ENCODE data around the gene GNB1L.
"Not testable (repeated sequence)": the region's sequence is repeated elsewhere in the genome, so short reads cannot be mapped to it uniquely, and the experiment has no call there.

The GNB1L gene

DNA sequence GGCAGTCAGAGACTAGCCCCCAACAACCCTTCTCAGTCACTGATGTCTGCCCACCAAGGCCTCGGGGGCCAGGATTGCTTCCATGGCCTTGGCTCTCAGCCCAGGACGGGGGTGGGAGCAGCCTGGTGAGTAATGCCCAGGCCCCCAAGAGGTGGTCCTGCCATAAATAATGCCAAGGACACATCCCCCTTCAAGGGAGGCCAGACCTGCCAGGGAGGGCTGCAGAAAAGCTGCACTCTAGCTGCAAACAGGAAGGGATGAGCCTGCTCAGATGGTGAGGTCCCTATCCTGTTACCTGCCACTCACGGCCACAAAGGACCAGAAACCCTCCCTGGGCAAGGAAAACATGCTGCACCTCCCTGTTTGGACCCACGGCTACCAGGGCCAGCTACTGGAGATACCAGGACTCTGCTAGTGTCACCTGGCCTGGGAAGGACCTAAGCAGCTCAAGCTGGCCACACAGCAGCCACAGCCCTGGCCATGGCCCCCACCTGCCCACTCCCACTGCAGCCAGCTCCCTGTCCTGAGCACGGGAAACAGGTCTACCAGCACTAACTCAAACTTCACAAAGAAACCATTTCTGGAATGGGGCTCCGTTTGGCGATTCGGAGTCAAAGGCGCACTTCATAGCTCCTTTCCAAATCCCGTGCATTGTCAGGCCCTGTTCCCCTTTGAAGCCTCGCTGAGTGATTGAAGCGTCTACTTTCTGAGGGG is 12.1 kb downstream of the GNB1L start:
- DNase-seq, result no peak

DNA sequence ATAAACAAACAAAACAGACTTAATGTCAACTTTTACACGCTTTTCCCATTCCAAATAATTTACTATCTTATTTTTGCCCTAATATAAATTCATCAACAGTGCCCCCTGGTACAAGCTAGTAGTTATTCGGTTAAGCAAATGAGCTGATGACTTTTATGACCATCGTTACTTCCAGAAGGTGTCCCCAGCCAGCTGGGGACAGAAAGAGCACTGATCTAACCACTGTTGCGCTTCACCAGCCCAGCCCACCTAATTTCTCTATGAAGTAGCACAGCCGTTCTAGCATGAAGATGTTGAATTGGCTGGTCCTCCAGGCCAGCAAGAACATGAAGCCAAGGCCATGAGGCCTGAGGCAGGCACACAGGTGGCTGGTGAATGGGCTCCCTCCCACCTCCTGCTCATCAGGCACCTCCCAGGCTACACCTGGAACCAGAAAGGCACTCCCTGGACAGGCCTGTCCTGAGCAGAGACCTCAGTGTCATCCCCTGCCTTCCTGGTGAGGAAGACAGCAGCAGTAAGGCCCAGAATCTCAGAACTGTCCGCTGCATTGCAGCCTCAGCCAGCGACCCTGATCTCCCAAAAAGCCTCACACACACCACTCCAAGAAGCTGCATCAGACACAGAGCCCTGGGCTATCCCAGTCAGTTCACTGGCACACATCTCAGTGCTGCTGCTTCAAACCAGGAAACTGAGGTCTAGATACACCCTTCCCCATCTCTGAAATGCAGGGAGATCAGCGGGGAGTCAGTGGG is 12.9 kb downstream of the GNB1L start:
- DNase-seq, result no peak

DNA sequence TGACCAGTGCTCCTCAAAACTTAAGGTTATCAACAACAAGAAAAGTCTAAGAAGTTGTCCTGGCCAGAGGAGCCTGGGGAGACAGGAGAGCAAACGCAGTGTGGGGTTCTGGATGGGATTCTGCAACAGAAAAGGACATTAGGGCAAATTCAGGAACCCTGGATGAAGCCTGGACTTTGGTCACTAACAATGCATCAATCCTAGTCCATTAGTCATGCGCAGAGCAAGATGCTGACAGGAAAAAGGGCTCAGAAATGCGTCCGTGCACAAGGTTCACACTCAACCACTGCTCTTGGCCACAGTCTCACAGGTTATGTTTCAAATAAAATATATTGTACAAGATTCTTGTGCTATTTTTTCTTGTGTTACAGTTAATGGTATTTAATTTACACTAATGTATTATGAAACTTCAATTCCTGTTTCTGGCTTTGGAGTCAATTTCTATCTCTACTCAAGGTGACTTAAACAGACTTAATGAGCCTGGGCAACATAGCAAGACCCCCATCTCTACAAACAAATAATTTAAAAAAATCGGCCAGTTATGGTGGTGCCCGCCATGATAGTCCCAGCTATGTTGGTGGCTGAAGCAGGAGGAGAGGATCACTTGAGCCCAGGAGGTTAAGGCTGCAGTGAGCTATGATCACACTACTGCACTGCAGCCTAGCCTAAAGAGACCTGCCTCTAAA is 13.6 kb downstream of the GNB1L start:
- DNase-seq, result no peak

DNA sequence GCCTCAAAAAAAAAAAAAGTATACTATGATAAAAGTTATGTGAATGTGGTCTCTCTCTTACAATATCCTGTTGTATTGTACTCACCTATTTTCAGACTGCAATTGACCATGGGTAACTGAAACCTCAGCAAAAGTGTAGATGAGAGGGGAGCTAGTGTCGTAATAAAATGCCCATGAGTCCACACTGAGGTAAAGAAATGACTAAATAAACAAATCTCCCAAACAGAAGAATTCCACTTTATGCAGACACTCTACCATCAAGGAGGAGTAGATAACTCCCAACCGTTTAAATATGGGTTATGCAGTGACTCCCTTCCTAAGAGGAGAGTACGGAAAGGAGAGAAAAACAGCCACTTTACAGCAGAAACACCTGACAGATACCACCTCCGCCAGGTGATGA is 14.6 kb downstream of the GNB1L start:
- DNase-seq, result no peak

DNA sequence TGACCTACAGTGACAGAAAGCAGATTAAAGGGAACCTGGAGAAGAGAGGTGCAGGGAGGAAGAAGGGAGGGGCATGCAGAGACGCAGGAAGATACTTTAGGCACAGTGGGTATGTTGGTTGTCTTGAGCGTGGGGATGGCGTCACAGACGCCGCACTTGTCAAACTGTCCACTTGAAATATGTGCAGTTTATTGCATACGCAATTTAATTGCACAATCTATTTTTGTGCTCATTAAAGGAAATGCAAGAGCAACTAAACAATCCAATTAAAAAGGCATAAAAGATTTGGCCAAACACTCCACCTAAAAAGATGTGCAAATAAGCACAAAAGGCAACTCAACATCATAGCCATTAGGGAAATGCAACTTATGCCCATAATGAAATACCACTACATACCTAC is 16.8 kb downstream of the GNB1L start:
- DNase-seq, result no peak

DNA sequence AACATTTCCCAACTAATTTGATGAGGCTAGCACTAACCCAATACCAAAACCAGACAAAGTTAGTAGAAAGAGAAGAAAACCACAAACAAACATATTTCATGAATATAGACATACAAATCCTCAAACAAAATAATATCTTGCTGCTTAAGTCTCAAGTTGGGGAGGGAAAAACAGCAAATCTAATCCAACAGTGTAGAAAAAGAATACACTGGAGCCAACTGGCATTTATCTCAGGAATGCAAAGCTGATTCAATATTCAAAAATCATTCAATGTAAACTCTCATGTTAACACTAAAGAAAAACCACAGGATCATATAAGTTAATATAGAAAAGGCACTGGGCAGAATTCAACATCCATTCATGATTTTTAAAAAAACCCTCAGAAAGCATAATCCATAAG is 18.2 kb downstream of the GNB1L start:
- DNase-seq, result no peak

DNA sequence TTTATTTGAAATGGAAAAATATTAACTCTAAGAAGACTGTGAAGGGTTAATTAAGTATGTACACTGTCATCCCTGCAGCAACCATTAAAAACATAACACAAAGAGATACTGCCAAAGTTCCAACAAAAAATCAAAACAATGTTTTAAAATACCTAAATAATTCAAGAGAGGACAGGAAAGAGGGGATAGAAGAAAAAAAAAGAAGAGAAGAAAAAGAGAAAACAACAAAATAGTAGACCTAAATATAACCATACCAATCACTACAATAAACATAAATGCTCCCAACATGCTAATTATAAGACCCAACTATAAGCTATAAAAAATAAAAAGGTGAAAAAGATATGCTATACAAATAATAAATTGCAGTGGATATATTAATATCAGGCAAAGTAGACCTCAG is 20.1 kb downstream of the GNB1L start:
- DNase-seq, result no peak

DNA sequence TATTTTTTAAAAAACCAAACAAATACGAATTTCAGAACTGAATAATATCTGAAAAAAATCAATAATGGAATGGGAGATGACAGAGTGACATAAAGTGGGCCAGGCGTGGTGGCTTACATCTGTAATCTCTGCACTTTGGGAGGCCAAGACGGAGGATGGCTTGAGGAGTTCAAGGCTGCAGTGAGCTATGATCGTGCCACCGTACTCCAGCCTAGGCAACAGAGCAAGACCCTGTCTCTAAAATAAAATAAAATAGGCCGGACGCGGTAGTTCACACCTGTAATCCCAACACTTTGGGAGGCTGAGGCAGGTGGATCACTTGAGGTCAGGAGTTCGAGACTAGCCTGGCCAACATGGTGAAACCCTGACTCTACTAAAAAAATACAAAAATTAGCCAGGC is 21.3 kb downstream of the GNB1L start:
- DNase-seq, result not testable (repeated sequence)

DNA sequence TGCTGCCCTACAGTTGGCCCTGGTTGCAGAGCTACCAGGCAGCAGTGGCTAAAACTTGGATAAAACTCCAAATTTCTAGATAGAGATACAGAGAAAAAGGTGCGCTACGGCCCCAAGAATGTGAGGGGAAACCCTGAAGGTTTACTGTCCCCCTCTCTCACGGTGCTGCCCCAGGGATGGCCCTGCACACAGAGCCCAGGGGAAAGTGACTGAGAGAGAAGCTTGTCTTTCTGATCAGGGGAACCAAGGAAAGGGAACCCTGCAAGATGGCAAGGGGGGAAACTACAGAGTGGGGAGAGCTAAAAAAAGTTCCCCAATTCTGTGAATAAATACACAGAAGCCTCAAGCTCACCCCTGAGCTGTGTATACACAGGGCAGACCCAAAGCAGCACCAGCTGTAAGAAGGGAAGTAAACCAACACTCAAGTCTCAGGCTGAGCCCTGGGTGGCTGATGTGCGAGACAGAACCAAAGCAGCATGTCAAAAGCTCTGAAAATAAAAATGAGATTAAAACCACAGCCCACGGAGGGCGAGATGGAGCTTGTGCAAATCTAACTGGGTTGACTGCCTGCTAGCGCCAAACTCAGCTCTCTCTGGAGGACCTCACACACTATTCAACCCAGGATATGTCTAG is 22.1 kb downstream of the GNB1L start:
- no peak for DNase-seq

DNA sequence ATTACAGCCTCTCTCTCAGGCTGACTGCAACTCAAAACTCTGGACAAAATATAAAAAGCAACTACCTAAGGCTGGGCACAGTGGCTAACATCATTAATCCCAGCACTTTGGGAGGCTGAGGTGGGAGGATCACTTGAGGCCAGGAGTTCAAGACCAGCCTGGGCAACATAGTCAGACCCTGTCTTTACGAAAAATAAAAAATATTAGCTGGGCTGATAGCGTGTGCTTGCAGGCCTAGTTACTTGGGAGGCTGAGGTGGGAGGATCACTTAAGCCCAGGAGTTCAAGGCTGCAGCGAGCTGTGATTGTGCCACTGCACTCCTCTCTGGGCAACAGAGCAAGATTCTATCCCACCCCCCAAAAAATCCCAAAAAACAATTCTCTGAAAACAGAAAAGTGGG is 22.7 kb downstream of the GNB1L start:
- not testable (repeated sequence) for DNase-seq

DNA sequence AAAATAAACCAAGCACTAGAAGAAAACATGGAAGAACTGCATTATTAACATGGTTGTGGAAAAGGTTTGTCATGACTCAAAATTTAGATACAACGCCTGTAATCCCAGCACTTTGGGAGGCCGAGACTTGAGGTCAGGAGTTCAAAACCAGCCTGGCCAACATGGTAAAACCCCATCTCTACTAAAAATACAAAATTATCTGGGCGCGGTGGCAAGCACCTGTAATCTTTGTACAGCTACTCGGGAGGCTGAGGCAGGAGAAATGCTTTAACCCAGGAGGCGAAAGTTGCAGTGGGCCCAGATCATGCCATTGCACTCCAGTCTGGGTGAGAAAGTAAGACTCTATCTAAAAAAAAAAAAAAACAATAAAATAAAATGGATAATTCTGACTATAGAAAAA is 23.7 kb downstream of the GNB1L start:
- DNase-seq, result no peak

DNA sequence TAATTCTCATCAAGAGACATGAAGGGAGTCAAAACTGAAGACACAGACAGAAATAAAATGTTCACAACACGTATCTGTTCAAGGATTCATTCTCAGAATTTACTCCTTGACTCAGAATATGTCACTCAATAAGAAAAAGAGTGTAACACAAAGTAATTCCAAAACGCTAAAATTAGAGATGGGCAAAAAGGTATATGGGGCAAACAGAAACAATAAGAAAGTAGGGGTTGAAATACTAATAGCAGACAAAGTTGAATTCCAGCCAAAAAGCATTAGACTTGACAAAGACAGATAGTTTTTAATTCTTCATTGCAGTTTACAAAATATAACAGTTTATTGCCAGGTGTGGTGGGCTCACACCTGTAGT is 26.7 kb downstream of the GNB1L start:
- no peak for DNase-seq

DNA sequence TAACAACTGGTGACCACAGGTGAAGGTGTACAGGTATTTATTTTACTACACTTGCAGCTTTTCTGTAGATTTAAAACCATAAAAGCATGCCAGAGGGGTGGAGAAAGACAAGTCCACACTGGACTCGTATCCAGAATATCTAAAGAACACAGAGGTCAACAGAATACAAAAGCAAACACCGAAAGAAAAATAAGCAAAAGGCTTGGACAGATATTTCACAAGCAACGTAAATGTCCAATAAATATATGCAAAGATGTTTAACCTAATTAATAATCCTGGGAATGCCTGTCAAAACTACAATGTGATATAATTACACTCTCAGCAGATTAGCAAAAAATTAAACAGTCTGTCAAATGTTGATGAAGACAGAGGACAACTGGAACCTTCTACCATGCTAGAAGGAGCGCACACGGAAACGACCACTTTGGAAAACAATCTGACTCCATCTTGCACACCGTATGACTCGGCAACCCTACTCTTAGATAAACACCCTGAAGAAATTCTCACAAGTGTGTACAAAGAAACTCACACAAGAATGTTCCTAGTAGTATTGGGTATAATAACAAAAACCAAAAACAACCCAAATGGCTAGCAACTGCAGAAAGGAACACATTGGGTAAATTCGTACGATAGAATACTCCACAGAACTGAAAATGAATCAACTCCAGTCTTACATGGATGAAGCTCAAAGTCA is 27.2 kb downstream of the GNB1L start:
- DNase-seq, result no peak

DNA sequence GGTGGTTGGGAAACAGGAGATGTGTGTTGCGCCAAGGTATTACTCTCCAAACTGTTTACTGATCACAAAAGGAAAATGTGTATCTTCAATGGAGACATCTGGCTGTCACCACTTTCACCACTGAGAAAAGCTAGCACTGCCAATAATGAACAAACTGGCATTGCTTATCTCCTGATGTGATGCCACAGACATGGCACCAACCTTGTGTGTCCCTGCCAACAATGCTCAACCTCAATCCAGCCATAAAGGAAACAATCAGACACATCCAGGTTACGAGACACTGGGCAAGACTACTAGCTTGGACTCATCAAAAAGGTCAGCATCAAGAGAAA is 28.1 kb downstream of the GNB1L start:
- DNase-seq, result no peak

DNA sequence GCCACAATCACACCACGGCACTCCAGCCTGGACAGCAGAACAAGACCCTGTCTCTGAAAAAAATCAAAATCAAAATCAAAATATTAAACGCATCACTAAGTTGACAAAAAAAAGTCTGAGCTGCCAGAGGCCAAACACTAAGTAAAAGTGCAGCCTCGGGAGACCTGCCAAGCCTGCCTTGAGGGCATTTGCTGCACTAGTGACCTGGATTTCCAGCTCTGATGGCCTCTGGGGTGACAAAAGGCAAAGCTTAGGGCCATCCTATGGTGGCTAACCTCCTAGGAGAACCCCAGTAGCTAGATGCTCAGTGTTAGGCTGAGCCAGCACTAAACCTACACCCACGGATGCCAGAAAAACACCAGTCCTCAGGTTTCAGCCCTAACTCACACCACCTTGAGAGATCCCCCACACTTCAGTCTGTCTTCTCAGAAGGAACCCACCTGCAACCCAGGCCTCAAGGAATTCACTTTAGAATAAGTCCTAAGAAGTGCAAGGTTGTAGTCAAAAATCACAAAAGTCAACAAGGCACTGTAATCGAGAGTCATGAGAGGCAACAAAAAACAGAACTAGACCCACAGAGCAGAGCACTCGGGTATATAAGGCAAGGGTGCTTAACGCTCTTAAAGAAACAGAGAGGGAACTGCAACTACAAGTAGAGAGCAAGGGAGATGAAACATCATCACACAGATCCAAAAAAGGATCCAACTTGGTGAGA is 28.6 kb downstream of the GNB1L start:
- DNase-seq, result no peak

DNA sequence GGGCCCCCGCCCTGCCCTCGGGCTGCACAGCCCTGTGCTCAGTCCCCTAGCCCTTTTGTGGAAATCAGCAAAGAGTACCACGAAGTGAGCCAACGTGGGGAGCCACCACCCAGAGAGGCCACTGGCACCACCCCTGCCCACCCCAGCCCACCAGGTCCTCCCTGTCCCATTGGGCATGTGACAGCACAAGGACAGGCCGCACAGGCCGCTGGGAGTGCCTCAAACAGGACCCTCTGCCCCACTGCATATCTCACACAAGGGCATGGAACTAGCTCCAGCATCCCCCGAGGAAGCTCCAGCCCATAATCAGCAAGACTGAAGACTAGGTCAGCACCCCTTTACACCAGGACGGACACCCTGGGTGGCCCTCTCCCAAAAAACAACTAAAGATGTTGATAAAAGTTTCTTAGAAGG is 29.7 kb downstream of the GNB1L start:
- DNase-seq, result no peak

DNA sequence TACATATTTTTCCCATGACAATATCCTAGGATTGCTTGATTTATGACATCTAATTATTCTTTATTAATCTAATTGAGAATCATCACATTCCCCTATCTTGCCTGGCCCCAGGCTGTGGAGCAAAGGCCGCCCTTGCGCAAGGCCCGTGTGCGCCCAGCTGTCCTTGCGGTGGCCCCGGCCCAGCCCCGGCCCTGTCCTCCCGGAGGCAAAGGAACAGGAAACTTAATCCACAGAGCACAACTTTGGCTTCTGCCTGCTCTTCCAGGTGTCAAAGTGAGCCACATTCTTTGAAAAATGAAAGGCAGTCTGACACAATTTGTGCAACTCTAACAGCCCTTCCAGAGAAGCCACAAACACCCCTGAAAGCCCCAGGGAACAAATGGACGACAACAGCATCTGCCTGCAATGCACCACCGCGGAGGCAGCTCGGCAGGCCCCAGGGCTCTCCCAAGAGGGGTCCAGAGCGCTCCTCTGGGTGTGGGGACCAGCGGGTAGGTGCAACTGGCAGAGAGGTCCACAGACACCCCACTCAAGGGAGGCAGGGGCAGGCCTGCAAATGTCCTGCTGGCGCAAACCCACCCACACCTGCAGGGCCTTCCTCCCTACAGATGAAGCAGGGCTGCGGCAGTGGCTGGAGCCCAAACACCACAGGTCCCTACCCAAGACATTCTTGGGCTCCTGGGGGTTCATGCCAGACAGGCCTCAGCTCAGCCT is 30.3 kb downstream of the GNB1L start:
- no peak for DNase-seq

DNA sequence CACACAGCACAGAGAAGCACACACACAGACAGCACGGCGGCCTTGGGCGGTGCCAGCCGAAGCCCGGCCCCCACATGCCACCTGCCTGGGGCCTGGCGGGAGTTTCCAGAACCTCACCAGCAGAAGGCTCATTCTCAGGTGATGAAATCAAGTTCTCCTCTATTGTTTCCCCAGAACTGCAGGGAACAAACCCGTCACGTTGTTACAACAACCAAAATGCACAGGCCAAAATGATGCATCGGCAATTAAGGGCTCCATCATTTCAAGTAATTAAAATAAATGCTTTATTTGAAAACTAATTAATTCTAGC is 30.8 kb downstream of the GNB1L start:
- no peak for DNase-seq

DNA sequence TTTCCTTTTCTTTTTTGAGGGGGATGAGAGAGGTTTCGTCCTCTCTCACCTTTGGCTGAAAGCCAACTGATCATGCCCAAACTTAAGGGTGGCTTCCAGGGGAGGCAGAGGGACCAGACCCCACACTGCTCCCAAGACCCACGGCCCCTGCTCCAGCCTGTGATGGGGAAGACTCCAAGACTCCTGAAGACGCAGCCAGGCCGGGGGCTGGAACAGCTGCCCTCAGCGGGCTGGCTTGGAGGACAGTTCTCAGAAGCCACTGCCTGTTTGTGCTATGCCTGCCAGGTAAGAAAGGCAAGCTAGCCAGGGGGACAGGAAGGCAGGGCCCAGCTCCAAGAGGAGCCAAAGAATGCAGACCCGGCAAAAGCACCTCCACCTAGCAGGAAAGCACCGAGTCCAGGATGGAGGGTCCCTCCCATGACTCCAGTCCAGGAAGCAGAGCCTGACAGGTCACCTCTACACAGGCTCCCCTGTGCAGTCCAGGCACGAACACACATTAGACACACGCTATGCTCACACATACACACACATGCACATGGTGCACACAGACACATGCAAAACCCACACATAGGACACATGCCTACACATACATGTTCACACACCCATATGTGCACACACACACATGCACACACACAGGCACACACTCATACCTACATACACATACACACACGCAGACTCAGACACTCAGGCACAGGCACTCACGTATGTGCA is 31.3 kb downstream of the GNB1L start:
- DNase-seq, result no peak

DNA sequence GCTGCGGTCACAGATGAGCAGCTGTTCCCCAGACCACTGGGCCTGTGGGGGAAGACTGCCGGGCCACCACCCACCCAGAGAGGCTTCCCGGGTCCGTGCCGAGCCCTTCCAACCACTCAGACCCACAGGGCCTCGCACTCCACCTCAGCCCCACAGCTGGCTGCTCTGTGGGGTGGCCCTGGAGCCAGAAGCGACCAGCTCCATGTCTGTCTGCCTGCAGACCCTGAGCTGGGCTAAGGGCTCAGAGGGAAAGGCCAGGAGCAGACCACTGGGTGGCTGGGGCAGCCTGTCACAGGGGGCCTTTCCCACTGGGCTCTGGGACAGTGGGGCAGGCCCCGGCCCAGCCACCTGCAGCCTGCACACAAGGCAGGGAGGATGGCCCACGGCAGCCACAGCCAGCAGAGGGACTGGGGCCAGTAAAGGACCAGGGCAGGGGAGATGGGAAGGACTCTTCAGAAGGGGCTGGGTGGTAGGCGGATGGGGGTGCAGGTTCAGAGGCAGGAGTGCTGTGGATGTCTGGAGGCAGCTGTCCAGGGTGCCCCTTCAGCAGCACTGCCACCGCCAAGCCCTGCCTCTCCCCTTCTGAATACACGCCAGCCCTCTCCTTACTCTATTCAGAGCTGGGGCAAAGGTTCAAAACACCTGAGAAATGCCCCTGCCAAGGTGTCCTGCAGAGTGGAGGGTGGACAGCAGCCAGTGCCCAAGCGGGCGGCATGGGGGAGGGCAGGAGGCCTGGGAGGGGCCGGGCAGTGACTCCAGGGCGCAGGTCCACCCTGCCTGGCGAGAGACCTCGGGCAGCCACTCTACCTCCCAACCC is 32.2 kb downstream of the GNB1L start:
- DNase-seq, result no peak
